BE2C (cell line): Measurements from ENCODE around the gene ARSI.

Experiments
- DNase-seq: peaks from one replicate; pipeline ENCODE4 v3.0.0-alpha.2; 2020
- H3K27me3 ChIP-seq: fragments of 250-450 bp; sonication (Bioruptor Pico); 2 replicates; pipeline ENCODE4 v1.5.1; 2020; ENCODE audit warnings: mild to moderate bottlenecking
- H3K36me3 ChIP-seq: fragments of 250-450 bp; sonication (Bioruptor Pico); 2 replicates; pipeline ENCODE4 v1.5.1; 2020; ENCODE audit warnings: mild to moderate bottlenecking
- H3K4me1 ChIP-seq: fragments of 250-450 bp; sonication (Bioruptor Pico); 2 replicates; pipeline ENCODE4 v1.5.1; 2020
- H3K4me3 ChIP-seq: 2 replicates; pipeline ENCODE4 v1.5.1; 2011; ENCODE audit warnings: low read depth, low read length
- H3K9me3 ChIP-seq: fragments of 250-450 bp; sonication (Bioruptor Pico); 2 replicates; pipeline ENCODE4 v1.5.1; 2020
- TF ChIP-seq, protein P1 (sequence below): IDR thresholded peaks from 2 replicates; pipeline ENCODE4 v1.5.1; 2012; ENCODE audit warnings: mild to moderate bottlenecking, low read depth, low read length

The ARSI gene

GRCh38 chr5:150265870-150266383, 36.8 kb downstream of the ARSI start:
- Histone ChIP-seq H3K27me3 (no peaks in the 10 kb centered on the region), H3K4me1 (peaks cover 14% of the 10 kb centered on the region), H3K36me3 (no peaks in the 10 kb centered on the region), H3K4me3 (no peak overlapping the region), H3K9me3 (no peaks in the 10 kb centered on the region)
- DNase-seq, result no peak
- TF ChIP-seq, protein P1, sequence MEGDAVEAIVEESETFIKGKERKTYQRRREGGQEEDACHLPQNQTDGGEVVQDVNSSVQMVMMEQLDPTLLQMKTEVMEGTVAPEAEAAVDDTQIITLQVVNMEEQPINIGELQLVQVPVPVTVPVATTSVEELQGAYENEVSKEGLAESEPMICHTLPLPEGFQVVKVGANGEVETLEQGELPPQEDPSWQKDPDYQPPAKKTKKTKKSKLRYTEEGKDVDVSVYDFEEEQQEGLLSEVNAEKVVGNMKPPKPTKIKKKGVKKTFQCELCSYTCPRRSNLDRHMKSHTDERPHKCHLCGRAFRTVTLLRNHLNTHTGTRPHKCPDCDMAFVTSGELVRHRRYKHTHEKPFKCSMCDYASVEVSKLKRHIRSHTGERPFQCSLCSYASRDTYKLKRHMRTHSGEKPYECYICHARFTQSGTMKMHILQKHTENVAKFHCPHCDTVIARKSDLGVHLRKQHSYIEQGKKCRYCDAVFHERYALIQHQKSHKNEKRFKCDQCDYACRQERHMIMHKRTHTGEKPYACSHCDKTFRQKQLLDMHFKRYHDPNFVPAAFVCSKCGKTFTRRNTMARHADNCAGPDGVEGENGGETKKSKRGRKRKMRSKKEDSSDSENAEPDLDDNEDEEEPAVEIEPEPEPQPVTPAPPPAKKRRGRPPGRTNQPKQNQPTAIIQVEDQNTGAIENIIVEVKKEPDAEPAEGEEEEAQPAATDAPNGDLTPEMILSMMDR, result no peak

GRCh38 chr5:150264667-150265603, 37.8 kb downstream of the ARSI start:
- Histone ChIP-seq H3K9me3 (no peaks in the 10 kb centered on the region), H3K27me3 (no peaks in the 10 kb centered on the region), H3K4me3 (no peak overlapping the region), H3K36me3 (no peaks in the 10 kb centered on the region), H3K4me1 (peaks cover 14% of the 10 kb centered on the region)
- no peak for DNase-seq
- TF ChIP-seq, protein P1, result no peak

DNA sequence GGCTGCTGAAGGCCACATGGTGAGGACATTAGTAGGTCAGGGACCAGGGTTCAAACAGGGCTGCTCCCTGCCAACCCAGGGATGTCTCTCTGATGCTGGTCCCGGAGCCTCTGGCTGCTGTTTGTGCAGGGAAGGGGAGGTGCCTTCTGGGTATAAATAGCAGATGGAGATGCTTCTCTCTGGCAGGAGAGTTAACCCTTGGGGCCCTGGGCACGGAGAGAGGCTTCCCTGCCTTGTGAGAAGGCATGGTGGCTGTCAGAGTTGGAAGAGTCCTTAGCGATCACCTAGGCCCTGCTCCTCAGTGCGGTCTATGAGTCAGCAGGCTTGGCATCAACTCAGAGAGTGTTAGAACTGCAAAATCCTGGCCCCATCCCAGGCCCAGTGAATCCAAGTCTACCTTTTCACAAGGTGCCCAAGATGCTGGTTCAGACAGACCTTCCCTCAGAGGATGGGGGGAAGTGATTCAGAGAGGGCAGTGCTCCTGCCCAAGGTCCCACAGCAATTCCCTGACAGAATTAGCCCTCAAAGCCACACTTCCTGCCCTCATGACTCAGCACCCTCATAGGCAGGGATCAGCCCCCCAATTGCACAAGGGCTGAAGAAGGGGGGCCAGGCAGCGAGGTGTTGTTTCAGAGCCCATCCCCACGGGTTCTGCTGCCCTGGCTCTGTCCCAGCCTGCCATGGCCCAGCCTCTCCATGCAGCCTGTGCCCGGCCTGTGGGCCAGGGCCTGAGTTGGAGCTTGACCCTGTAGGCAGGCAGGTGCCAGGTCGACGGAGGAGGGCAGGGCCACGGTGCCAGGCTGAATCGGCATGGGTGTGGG, 38.7 kb downstream of the ARSI start:
- Histone ChIP-seq H3K9me3 (no peaks in the 10 kb centered on the region), H3K4me3 (no peak overlapping the region), H3K4me1 (peaks cover 14% of the 10 kb centered on the region), H3K27me3 (no peaks in the 10 kb centered on the region), H3K36me3 (no peaks in the 10 kb centered on the region)
- TF ChIP-seq, protein P1, result no peak
- no peak for DNase-seq

DNA sequence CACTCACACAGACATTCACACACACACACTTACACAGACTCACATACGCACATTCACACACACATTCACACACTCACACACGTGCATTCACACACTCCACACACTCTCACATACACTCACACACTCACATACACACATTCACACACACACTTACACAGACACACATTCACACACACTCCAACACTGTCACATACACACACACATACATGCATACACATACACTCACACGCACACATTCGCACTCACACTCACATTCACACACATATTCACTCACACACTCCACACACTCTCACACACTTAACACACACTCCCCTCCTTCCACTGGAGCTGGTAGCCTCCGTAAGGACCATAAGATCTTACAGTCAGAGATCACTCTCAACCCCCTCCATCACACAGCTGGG, 39.3 kb downstream of the ARSI start:
- H3K4me1 ChIP-seq, result peaks cover 14% of the 10 kb centered on the region
- no peak for DNase-seq
- no peaks in the 10 kb centered on the region for H3K36me3 ChIP-seq
- no peak overlapping the region for H3K4me3 ChIP-seq
- H3K27me3 ChIP-seq, result no peaks in the 10 kb centered on the region
- TF ChIP-seq, protein P1, result no peak
- no peaks in the 10 kb centered on the region for H3K9me3 ChIP-seq

GRCh38 chr5:150262502-150262901, 40.2 kb downstream of the ARSI start:
- no peak for DNase-seq
- TF ChIP-seq, protein P1, result no peak
- Histone ChIP-seq H3K9me3 (no peaks in the 10 kb centered on the region), H3K4me3 (no peak overlapping the region), H3K36me3 (no peaks in the 10 kb centered on the region), H3K27me3 (no peaks in the 10 kb centered on the region), H3K4me1 (peaks cover 14% of the 10 kb centered on the region)

DNA sequence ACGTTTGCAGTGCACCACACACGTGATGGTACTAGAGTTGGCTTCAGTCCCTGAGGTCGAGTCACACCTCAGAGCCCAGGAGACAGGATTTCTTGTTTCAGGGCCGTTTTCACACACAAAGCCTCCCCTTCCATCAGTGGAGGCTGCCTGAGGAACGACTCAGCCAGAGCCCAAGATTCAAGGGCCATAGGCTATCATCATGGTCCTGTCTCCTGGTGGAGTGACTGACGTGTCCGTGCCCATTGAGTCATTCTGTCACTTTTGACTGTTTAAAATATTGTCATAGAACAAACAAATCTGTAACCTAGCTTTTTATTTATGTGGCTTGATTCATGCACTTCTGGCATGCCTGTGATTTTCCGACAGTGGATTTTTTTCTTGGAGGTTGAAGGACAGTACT, 41.5 kb downstream of the ARSI start:
- no peaks in the 10 kb centered on the region for H3K27me3 ChIP-seq
- peaks cover 8% of the 10 kb centered on the region for H3K4me1 ChIP-seq
- TF ChIP-seq, protein P1, result no peak
- no peak for DNase-seq
- H3K9me3 ChIP-seq, result no peaks in the 10 kb centered on the region
- H3K36me3 ChIP-seq, result no peaks in the 10 kb centered on the region
- no peak overlapping the region for H3K4me3 ChIP-seq
